GM19035 (cell line): ENCODE measurements around the gene KANSL3.

Experiments
- ATAC-seq: cut with Tn5 transposase; IDR thresholded peaks from one replicate; pipeline ENCODE4 v1.9.1; 2021; ENCODE audit not compliant: unreplicated experiment

Gene KANSL3

DNA sequence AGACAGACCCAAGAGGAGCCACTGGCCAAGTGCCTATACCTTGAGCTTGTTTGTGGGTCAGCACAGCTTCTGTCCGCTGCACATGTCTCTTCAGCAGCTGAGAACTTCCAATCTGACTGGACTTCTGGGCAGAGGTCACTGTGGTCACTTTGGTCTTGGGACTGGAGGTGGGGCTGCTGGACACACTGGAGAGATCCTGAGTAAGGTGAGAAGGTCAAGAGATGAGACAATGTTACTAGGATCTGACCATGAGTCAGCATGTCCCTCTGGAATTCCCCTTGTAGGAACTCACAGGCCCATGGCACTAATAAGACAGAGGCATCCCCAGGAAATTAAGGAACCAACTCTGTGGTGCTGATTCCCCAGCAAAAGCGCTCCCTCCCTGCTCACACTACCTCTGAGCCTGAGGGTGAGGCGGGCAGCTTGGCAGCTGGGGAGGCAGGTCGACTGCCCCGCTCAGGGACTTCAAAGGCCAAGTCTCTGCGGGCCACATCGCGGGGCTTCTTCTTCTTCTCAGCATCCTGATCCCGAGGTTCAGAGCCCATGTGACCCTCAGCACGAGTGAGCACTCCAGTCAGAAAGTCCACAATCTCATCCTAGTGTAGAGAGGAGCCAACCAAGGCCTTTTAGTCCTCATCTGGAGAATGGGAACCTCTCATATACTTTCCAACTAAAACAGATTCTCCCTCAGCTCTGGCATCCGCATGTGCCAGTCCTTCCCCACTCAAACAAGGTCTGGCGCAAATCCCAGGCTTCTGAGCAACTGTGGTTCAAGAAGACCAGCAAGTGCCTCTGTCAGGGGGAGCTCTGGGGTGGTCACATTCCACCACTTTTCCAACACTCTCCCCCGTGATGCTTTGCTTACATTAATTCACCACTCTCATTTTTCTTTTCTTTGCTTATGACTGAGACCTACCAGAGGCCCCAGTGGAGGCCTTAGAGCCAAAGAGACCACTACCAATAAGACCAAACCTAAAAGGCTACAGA lies 29.4 kb downstream of the KANSL3 start:
- no peak for ATAC-seq

- no peak for ATAC-seq
Measured at GRCh38 chr2:96604104-96604503, 34.0 kb downstream of the KANSL3 start.

DNA sequence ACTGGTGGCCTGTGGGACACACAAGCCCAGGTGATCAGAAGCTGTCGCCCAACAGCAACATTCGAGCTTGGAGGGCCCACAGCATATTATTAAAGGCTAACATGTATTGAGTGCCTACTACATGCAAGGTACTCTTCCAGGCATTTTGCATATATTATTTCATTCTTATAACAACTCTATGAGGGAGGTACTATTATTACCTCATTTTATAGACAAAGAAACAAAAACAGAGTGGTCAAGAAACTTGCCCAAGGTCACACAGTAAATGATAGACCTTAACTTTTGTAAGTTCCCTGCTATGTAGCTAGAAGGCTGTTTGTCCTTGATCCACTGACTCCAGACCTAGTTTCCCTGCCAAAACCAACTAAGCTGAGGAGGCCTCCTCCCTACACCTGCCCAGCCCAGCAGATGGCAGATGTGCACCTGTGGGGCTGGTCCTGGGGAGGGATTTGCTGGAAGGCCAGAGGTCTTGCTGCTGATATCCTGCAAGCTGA lies 35.7 kb downstream of the KANSL3 start:
- ATAC-seq, result no peak

DNA sequence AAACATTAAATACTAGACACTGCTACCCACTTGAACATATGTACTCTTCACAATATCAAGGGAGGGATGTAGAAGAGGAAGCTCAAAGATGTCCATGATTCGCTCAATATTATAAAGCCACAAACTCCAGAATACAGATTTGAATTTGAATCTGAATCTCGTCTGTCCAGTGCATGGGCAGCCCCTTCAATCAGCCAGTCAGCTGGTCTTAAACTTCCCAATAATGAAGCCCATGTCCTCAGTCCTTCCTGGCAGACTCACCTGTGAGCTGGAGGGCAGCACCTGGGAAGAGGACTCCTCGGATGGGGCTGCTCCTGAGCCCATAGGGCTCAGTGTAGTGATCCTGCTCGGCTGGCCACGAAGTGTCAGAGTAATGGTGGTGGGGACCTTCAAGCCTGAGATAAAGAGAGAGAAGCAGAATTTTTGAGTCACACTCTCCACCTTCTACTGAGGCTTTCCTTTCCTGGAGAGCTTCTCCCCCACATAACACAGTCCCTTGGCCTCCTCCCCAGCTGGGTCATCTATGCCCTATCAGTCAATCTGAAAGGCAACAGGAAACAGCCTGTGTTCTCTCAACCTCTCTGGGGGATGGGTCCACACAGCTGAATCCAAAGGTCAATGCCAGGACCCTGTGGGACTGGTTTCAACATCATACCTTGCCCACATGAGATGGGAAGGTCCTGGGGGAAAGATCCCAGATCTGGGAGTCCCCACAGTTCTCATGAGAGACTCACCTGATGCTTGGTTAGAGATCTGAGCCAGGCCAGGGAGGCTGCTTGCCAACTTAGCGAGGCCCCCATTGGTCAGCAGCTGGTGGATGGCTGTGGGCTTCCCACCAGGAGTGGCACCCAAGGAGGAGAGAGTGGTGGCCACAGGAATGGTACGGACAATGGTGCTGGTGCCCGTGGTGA lies 36.5 kb downstream of the KANSL3 start:
- no peak for ATAC-seq

- no peak for ATAC-seq
Measured at GRCh38 chr2:96599941-96600340, 38.2 kb downstream of the KANSL3 start.

DNA sequence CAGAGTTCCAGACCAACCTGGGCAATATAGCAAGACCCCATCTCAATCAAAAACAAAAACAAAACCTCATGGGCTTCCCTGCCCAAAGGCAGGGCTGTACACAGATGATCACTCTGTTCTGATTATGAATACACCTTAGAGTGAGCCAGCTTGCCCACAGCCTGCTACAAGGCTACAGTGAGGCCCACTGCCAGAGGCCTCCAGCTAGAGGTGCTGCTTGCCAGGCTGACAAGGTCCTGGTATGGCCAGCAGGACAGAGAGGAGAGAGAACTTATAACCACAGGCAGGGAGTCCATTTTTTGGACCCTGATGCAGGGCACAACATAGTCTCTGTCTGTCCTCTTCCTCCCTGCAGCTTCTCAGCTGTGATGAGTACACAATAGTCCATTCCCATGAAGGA lies 41.5 kb downstream of the KANSL3 start:
- no peak for ATAC-seq

- no peak for ATAC-seq
Measured at GRCh38 chr2:96594691-96595152, 43.4 kb downstream of the KANSL3 start.

- ATAC-seq, result no peak
Measured at GRCh38 chr2:96594282-96594681, 43.8 kb downstream of the KANSL3 start.

- no peak for ATAC-seq
Measured at GRCh38 chr2:96591494-96591893, 46.6 kb downstream of the KANSL3 start.

DNA sequence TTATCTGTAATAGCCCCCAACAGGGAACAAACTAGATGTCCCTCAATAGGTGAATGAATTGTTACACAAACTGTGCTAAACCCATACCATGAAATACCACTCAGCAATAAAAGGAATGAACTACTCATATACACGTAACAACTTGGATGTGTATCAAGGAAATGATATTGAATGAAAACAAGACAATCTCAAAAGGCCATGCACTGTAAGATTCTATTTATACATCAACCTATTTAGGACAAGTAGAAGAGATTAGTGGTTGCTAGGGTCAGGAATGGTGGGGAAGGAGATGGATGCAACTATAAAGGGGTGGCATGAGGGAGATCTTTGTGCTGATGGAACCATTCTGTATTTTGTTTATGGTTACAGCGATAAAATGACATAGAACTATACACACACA lies 47.1 kb downstream of the KANSL3 start:
- no peak for ATAC-seq

- ATAC-seq, result no peak
Measured at GRCh38 chr2:96587843-96588242, 50.3 kb downstream of the KANSL3 start.

- ATAC-seq, result no peak
Measured at GRCh38 chr2:96584017-96584416, 54.1 kb downstream of the KANSL3 start.

GRCh38 chr2:96580771-96581170 lies 57.3 kb downstream of the KANSL3 start:
- ATAC-seq, result no peak

- ATAC-seq, result no peak
Measured at GRCh38 chr2:96579422-96579821, 58.7 kb downstream of the KANSL3 start.

GRCh38 chr2:96578731-96579130 lies 59.4 kb downstream of the KANSL3 start:
- no peak for ATAC-seq

- no peak for ATAC-seq
Measured at GRCh38 chr2:96577501-96577900, 60.6 kb downstream of the KANSL3 start.

DNA sequence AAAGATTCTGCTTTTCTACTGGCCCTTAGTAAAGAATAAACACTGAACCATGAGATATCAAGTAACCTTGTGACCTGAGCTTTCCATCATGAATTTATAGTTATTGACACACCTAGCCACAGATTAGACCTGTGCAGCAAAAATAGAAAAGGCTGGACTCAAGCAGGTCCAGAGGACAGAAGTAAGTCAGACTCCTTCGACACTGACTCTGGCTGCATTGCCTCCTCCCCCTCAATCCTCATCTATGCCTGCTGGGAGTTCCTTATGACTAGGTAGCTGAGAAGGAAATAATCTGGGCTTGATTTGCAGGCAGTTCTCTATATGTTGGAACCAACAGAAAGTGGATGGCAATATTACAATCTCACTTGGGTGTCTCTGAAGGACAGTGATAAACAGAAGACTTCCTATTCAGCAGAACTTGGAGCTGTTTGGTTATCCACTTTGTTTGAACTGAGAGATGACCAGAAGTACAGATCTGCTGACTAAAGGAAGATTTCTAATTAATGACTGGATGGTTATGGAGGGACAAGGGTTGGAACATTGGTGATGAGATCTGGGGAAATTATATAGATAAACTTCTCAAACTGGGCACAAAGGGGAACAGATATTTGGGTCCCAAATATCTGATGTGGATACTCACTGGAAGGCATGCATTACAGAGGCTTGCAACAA lies 62.2 kb downstream of the KANSL3 start:
- no peak for ATAC-seq

DNA sequence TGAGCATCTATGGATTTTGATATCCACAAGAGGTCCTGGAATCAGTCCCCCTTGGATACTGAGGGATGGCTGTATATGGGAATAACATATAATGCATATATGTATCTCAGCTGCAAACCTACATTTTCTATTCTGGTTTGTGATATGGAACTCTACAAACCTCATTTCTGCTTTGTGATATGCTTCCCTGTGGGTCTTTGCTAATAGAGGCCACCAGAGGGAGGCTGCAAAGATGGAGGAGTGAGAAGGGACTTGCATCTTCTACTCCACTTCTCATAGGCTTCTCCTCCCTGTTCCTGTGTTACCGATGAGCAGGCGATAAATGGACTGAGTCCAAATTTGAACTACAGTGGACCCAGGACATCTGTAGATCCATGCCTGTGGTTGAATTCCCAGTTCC lies 63.7 kb downstream of the KANSL3 start:
- no peak for ATAC-seq

GRCh38 chr2:96568094-96568493 lies 70.0 kb downstream of the KANSL3 start:
- no peak for ATAC-seq

DNA sequence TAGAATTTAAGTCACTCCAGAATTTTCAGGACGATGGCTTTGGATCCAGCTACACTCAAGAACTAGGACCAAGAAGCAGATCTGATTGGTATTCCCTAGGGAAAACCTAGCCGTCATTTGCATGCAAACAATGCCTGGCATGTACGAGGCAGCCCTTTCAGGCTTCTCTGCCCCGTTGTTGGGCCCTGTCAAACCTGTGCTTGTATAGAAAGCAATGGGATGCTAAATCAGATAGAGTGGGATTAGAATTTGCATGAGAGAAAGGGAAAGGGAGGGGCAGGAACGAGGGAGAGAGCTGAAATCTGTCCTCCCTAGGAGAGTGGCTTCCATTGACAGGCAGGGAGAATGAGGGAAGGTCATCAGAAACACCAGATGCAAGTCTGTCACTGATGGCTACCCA lies 73.0 kb downstream of the KANSL3 start:
- ATAC-seq, result no peak

- no peak for ATAC-seq
Measured at GRCh38 chr2:96564563-96564962, 73.5 kb downstream of the KANSL3 start.
